Astrocyte (in vitro differentiated cells and primary cell): Measurements from ENCODE around the gene TFIP11. TPM values are rescaled to one million over a fixed set of nuclear protein-coding genes. Genes with fewer than 3 reads are reported as not detected.

Source experiments
- DNase-seq: peaks from one replicate; pipeline ENCODE4 v3.0.0-alpha.2; 2010; ENCODE audit warnings: low read depth
- FAIRE-seq: peaks from 2 replicates; lab custom pipeline; 2011; peaks lifted over from hg19 to GRCh38; lab: Jason Lieb, UNC
- H2AFZ ChIP-seq: 2 replicates; pipeline ENCODE4 v1.6.0; 2012; ENCODE audit warnings: low read depth, low read length, inconsistent platforms
- H3K27ac ChIP-seq: 2 replicates; pipeline ENCODE4 v1.5.1; 2011; ENCODE audit warnings: low read depth, low read length, inconsistent platforms
- H3K27me3 ChIP-seq: 2 replicates; pipeline ENCODE4 v1.6.0; 2011; ENCODE audit warnings: low read length, inconsistent platforms; ENCODE audit not compliant: insufficient read depth
- H3K36me3 ChIP-seq: 2 replicates; pipeline ENCODE4 v1.5.1; 2011; ENCODE audit warnings: low read length, inconsistent platforms; ENCODE audit not compliant: insufficient read depth
- H3K4me1 ChIP-seq: 2 replicates; pipeline ENCODE4 v1.5.1; 2011; ENCODE audit warnings: low read length, inconsistent platforms; ENCODE audit not compliant: insufficient read depth
- H3K4me2 ChIP-seq: 2 replicates; pipeline ENCODE4 v1.6.0; 2012; ENCODE audit warnings: low read length, inconsistent platforms
- H3K4me3 ChIP-seq: 2 replicates; pipeline ENCODE4 v1.5.1; 2011; ENCODE audit warnings: low read depth, mild to moderate bottlenecking, low read length, inconsistent platforms; ENCODE audit not compliant: insufficient read depth
- H3K79me2 ChIP-seq: 2 replicates; pipeline ENCODE4 v1.6.0; 2012; ENCODE audit warnings: mild to moderate bottlenecking, low read length, inconsistent platforms; ENCODE audit not compliant: insufficient read depth
- H3K9ac ChIP-seq: 2 replicates; pipeline ENCODE4 v1.6.0; 2012; ENCODE audit warnings: mild to moderate bottlenecking, low read length, inconsistent platforms
- H3K9me3 ChIP-seq: 2 replicates; pipeline ENCODE4 v1.5.1; 2012; ENCODE audit warnings: low read depth, mild to moderate bottlenecking, low read length, inconsistent platforms; ENCODE audit not compliant: insufficient read depth
- H4K20me1 ChIP-seq: 2 replicates; pipeline ENCODE4 v1.6.0; 2012; ENCODE audit warnings: low read length, inconsistent platforms; ENCODE audit not compliant: insufficient read depth
- H3K27ac Mint-ChIP-seq: one replicate; pipeline ENCODE4 v1.8.0; 2021; ENCODE audit warnings: mild to moderate bottlenecking, mixed read lengths; ENCODE audit not compliant: unreplicated experiment
- H3K27me3 Mint-ChIP-seq: one replicate; pipeline ENCODE4 v1.8.0; 2021; ENCODE audit warnings: low read depth, mixed read lengths; ENCODE audit not compliant: unreplicated experiment
- H3K36me3 Mint-ChIP-seq: one replicate; pipeline ENCODE4 v1.8.0; 2021; ENCODE audit warnings: low read depth, mixed read lengths; ENCODE audit not compliant: unreplicated experiment
- H3K4me1 Mint-ChIP-seq: one replicate; pipeline ENCODE4 v1.8.0; 2021; ENCODE audit warnings: low read depth, mixed read lengths; ENCODE audit not compliant: unreplicated experiment
- H3K4me3 Mint-ChIP-seq: one replicate; pipeline ENCODE4 v1.8.0; 2021; ENCODE audit warnings: mild to moderate bottlenecking, moderate library complexity, mixed read lengths; ENCODE audit not compliant: unreplicated experiment
- H3K9me3 Mint-ChIP-seq: one replicate; pipeline ENCODE4 v1.8.0; 2021; ENCODE audit warnings: mild to moderate bottlenecking, mixed read lengths; ENCODE audit not compliant: unreplicated experiment
- EZH2 ChIP-seq: IDR thresholded peaks from 2 replicates; pipeline ENCODE4 v1.6.1; 2012; ENCODE audit warnings: mild to moderate bottlenecking, low read length, inconsistent platforms; ENCODE audit not compliant: insufficient read depth
- total RNA-seq: library from RNA; stranded (reverse); gene quantifications from 2 replicates; pipeline ENCODE4 v1.2.1, GENCODE V29; 2021
- TF ChIP-seq, protein P1 (sequence below): IDR thresholded peaks from 2 replicates; pipeline ENCODE4 v1.5.1; 2011; ENCODE audit warnings: low read depth, mild to moderate bottlenecking, inconsistent platforms, low read length, moderate library complexity; ENCODE audit not compliant: insufficient read depth

Gene TFIP11
- total RNA-seq, 1 donor from 2014 or later: 36.9 TPM

DNA sequence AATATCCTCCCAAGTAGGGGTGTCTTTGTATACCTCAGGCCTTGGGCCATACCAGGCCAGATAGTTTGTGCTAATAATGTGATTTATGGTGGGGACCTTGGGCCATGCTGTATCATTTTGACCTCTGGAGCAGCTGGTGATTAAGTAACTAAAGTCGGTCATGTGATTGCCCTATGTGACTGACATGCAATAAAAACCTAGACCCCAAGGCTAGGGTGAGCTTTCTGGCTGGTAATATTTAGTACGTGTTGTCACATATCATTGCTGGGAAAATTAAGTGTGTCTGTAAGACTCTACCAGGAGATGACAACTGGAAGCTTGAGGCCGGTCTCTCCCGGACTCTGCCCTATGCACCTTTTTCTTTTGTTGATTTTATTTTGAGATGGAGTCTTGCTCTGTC, 12.6 kb upstream of the TFIP11 start:
- Mint-ChIP-seq H3K27me3 (no peaks in the 10 kb centered on the region), H3K36me3 (peaks cover 14% of the 10 kb centered on the region), H3K27ac (no peak overlapping the region), H3K4me1 (peaks cover 3% of the 10 kb centered on the region), H3K4me3 (no peak overlapping the region), H3K9me3 (no peaks in the 10 kb centered on the region)
- TF ChIP-seq EZH2: no peak
- TF ChIP-seq, protein P1, sequence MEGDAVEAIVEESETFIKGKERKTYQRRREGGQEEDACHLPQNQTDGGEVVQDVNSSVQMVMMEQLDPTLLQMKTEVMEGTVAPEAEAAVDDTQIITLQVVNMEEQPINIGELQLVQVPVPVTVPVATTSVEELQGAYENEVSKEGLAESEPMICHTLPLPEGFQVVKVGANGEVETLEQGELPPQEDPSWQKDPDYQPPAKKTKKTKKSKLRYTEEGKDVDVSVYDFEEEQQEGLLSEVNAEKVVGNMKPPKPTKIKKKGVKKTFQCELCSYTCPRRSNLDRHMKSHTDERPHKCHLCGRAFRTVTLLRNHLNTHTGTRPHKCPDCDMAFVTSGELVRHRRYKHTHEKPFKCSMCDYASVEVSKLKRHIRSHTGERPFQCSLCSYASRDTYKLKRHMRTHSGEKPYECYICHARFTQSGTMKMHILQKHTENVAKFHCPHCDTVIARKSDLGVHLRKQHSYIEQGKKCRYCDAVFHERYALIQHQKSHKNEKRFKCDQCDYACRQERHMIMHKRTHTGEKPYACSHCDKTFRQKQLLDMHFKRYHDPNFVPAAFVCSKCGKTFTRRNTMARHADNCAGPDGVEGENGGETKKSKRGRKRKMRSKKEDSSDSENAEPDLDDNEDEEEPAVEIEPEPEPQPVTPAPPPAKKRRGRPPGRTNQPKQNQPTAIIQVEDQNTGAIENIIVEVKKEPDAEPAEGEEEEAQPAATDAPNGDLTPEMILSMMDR: no peak
- DNase-seq: no peak
- no peaks in the 10 kb centered on the region for H3K79me2 ChIP-seq
- H3K27ac ChIP-seq: no peak overlapping the region
- no peaks in the 10 kb centered on the region for H4K20me1 ChIP-seq
- H3K4me1 ChIP-seq: no peaks in the 10 kb centered on the region
- H3K9me3 ChIP-seq: no peaks in the 10 kb centered on the region
- H3K36me3 ChIP-seq: peaks cover 15% of the 10 kb centered on the region
- no peaks in the 10 kb centered on the region for H3K27me3 ChIP-seq
- H3K4me2 ChIP-seq: no peak overlapping the region
- no peak for FAIRE-seq
- no peak overlapping the region for H2AFZ ChIP-seq
- H3K9ac ChIP-seq: no peak overlapping the region
- no peak overlapping the region for H3K4me3 ChIP-seq

DNA sequence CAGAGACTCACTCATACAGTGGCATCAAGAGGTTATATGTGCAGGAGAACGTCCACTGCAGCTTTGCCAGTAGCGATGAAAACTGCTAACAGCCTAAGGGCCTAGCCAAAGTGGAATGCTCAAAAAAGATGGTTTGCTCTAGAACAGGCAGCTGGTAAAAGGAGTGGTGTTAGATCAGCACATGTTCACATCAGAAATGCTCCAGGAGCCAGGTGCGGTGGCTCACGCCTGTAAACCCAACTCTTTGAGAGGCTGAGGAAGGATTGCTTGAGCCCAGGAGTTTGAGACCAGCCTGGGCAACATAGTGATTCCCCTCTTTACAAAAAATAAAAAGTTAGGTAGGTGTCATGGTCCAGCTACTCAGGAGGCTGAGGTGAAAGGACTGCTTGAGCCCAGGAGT, 10.3 kb upstream of the TFIP11 start:
- no peak overlapping the region for H3K4me3 ChIP-seq
- no peaks in the 10 kb centered on the region for H3K4me1 ChIP-seq
- no peak overlapping the region for H3K27ac ChIP-seq
- Mint-ChIP-seq H3K4me3 (no peak overlapping the region), H3K9me3 (no peaks in the 10 kb centered on the region), H3K4me1 (peaks cover under 1% of the 10 kb centered on the region), H3K27ac (no peak overlapping the region), H3K36me3 (peaks cover 14% of the 10 kb centered on the region), H3K27me3 (no peaks in the 10 kb centered on the region)
- H3K9ac ChIP-seq: no peak overlapping the region
- no peaks in the 10 kb centered on the region for H4K20me1 ChIP-seq
- no peaks in the 10 kb centered on the region for H3K9me3 ChIP-seq
- no peak overlapping the region for H3K4me2 ChIP-seq
- no peaks in the 10 kb centered on the region for H3K27me3 ChIP-seq
- FAIRE-seq: no peak
- H3K79me2 ChIP-seq: no peaks in the 10 kb centered on the region
- no peak overlapping the region for H2AFZ ChIP-seq
- no peak for DNase-seq
- H3K36me3 ChIP-seq: peaks cover 9% of the 10 kb centered on the region
- TF ChIP-seq EZH2: no peak
- TF ChIP-seq, protein P1: no peak

DNA sequence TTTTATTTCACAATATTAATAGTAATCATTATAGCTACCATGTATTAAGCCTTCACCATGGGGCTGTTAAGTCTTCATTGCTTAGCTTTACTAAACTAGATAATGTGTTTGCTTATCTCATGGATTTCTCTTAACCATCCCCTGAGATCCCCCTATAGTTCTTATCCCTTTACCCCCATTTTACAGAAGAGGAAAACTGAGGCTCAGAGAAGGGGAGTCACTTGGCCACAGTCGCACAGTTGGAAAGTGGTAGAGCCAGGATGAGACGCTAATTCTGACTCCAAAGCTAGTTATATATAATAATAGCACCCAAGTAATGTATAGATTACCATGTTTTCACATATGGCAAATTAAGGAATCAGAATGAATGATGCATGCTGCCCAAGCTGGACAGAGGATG, 9.7 kb upstream of the TFIP11 start:
- H3K9me3 ChIP-seq: no peaks in the 10 kb centered on the region
- Mint-ChIP-seq H3K27me3 (no peaks in the 10 kb centered on the region), H3K27ac (no peak overlapping the region), H3K4me3 (no peak overlapping the region), H3K36me3 (peaks cover 14% of the 10 kb centered on the region), H3K4me1 (no peaks in the 10 kb centered on the region), H3K9me3 (no peaks in the 10 kb centered on the region)
- H3K79me2 ChIP-seq: no peaks in the 10 kb centered on the region
- H2AFZ ChIP-seq: no peak overlapping the region
- H3K4me2 ChIP-seq: no peak overlapping the region
- no peak for FAIRE-seq
- DNase-seq: no peak
- H3K4me1 ChIP-seq: no peaks in the 10 kb centered on the region
- H3K27me3 ChIP-seq: no peaks in the 10 kb centered on the region
- H3K9ac ChIP-seq: no peak overlapping the region
- no peaks in the 10 kb centered on the region for H4K20me1 ChIP-seq
- TF ChIP-seq EZH2: no peak
- TF ChIP-seq, protein P1: no peak
- peaks cover 6% of the 10 kb centered on the region for H3K36me3 ChIP-seq
- no peak overlapping the region for H3K27ac ChIP-seq
- no peak overlapping the region for H3K4me3 ChIP-seq
